ENCODE data around the gene TBPL1. TPM values are rescaled to one million over a fixed set of nuclear protein-coding genes. Genes with fewer than 3 reads are reported as not detected.

Gene TBPL1
- total and polyA plus RNA-seq, 4 donors = 5.4 to 34.6 (median 11.5) TPM

GRCh38 chr6:134034961-134035822 is 82.2 kb downstream of the TBPL1 start:
- Histone ChIP-seq H3K27ac (ENCODE audit: low read depth in 1 of 2, low read length in 2 of 2) (no peak overlapping the region), H3K36me3 (ENCODE audit: control insufficient read depth in 4 of 4, insufficient read depth in 3 of 4, low read depth in 1 of 4, low read length in 3 of 4) (no peaks in the 10 kb centered on the region), H3K27me3 (ENCODE audit: control insufficient read depth in 4 of 4, insufficient read depth in 4 of 4, low read length in 3 of 4) (no peaks in the 10 kb centered on the region), H3K4me3 (ENCODE audit: low read depth in 1 of 3, low read length in 3 of 3) (no peak overlapping the region), H3K4me1 (ENCODE audit: control insufficient read depth in 4 of 4, insufficient read depth in 4 of 4, low read length in 3 of 4) (no peaks in the 10 kb centered on the region), H3K9ac (ENCODE audit: low read depth in 1 of 2, low read length in 2 of 2) (no peak overlapping the region), H3K9me3 (ENCODE audit: control insufficient read depth in 4 of 4, low read length in 3 of 4) (no peaks in the 10 kb centered on the region)
- no peak for DNase-seq (ENCODE audit: low spot score)
- WGBS = 84% methylated on average over 7 of the region's 7 CpGs
- TF ChIP-seq HNF4A (conservative IDR thresholded peaks at IDR 0.05) (no peak), EGR1 (IDR thresholded peaks at IDR 0.05; ENCODE audit: low read depth in 2 of 2) (no peak), RAD21 (IDR thresholded peaks at IDR 0.05) (no peak)

DNA sequence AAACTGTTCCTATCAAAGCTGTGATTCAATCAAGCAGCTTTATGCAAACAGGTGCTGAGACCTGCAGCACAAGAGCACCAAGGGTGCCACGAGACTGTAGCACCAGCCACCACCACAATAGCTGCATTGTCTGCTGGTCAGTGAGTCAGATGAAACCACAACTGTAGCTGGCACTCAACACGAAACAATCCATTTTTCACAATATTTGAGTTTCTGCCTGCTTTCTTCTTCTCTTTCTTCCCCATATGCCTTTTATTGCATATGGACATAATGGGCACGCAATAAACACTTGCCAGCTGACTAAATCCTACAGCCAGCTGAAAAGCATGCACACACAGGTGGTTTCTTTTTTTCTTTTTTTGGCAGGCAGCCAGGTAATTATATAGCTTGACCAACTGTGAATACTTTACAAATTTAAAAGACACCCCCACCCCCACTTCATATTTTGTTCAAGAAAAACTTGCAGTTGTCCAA is 82.8 kb downstream of the TBPL1 start:
- no peak overlapping the region for H3K27ac ChIP-seq (ENCODE audit: low read depth in 1 of 2, low read length in 2 of 2)
- H3K36me3 ChIP-seq (ENCODE audit: control insufficient read depth in 4 of 4, insufficient read depth in 3 of 4, low read depth in 1 of 4, low read length in 3 of 4) = no peaks in the 10 kb centered on the region
- no peak overlapping the region for H3K9ac ChIP-seq (ENCODE audit: low read depth in 1 of 2, low read length in 2 of 2)
- no peaks in the 10 kb centered on the region for H3K27me3 ChIP-seq (ENCODE audit: control insufficient read depth in 4 of 4, insufficient read depth in 4 of 4, low read length in 3 of 4)
- 84% methylated on average over 3 of the region's 3 CpGs for WGBS
- DNase-seq (ENCODE audit: low spot score) = no peak
- no peak overlapping the region for H3K4me3 ChIP-seq (ENCODE audit: low read depth in 1 of 3, low read length in 3 of 3)
- TF ChIP-seq, protein P1, sequence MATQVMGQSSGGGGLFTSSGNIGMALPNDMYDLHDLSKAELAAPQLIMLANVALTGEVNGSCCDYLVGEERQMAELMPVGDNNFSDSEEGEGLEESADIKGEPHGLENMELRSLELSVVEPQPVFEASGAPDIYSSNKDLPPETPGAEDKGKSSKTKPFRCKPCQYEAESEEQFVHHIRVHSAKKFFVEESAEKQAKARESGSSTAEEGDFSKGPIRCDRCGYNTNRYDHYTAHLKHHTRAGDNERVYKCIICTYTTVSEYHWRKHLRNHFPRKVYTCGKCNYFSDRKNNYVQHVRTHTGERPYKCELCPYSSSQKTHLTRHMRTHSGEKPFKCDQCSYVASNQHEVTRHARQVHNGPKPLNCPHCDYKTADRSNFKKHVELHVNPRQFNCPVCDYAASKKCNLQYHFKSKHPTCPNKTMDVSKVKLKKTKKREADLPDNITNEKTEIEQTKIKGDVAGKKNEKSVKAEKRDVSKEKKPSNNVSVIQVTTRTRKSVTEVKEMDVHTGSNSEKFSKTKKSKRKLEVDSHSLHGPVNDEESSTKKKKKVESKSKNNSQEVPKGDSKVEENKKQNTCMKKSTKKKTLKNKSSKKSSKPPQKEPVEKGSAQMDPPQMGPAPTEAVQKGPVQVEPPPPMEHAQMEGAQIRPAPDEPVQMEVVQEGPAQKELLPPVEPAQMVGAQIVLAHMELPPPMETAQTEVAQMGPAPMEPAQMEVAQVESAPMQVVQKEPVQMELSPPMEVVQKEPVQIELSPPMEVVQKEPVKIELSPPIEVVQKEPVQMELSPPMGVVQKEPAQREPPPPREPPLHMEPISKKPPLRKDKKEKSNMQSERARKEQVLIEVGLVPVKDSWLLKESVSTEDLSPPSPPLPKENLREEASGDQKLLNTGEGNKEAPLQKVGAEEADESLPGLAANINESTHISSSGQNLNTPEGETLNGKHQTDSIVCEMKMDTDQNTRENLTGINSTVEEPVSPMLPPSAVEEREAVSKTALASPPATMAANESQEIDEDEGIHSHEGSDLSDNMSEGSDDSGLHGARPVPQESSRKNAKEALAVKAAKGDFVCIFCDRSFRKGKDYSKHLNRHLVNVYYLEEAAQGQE (IDR thresholded peaks at IDR 0.05) = no peak
- TF ChIP-seq FOXA2 (IDR thresholded peaks at IDR 0.05) (no peak), JUND (IDR thresholded peaks at IDR 0.05) (no peak), HNF4G (IDR thresholded peaks at IDR 0.05) (no peak), NR2F2 (IDR thresholded peaks at IDR 0.05) (no peak), FOXA1 (IDR thresholded peaks at IDR 0.05) (no peak), HNF4A (conservative IDR thresholded peaks at IDR 0.05) (no peak), GABPA (IDR thresholded peaks at IDR 0.05 in 1 of 2, conservative IDR thresholded peaks at IDR 0.05 in 1 of 2) (no peak), SP1 (IDR thresholded peaks at IDR 0.05) (no peak), YY1 (IDR thresholded peaks at IDR 0.05) (no peak), RAD21 (IDR thresholded peaks at IDR 0.05) (no peak)
- TF ChIP-seq, protein P2, sequence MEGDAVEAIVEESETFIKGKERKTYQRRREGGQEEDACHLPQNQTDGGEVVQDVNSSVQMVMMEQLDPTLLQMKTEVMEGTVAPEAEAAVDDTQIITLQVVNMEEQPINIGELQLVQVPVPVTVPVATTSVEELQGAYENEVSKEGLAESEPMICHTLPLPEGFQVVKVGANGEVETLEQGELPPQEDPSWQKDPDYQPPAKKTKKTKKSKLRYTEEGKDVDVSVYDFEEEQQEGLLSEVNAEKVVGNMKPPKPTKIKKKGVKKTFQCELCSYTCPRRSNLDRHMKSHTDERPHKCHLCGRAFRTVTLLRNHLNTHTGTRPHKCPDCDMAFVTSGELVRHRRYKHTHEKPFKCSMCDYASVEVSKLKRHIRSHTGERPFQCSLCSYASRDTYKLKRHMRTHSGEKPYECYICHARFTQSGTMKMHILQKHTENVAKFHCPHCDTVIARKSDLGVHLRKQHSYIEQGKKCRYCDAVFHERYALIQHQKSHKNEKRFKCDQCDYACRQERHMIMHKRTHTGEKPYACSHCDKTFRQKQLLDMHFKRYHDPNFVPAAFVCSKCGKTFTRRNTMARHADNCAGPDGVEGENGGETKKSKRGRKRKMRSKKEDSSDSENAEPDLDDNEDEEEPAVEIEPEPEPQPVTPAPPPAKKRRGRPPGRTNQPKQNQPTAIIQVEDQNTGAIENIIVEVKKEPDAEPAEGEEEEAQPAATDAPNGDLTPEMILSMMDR (IDR thresholded peaks at IDR 0.05; ENCODE audit: low read depth, low read length, missing input control) = no peak
- TF ChIP-seq, protein P3, sequence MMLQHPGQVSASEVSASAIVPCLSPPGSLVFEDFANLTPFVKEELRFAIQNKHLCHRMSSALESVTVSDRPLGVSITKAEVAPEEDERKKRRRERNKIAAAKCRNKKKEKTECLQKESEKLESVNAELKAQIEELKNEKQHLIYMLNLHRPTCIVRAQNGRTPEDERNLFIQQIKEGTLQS (IDR thresholded peaks at IDR 0.05) = no peak
- no peaks in the 10 kb centered on the region for H3K9me3 ChIP-seq (ENCODE audit: control insufficient read depth in 4 of 4, low read length in 3 of 4)
- no peaks in the 10 kb centered on the region for H3K4me1 ChIP-seq (ENCODE audit: control insufficient read depth in 4 of 4, insufficient read depth in 4 of 4, low read length in 3 of 4)

Measured in liver (tissue), 9 donors.